Spleen (tissue), 7 donors: ENCODE results near the gene LRRC8D.

Source experiments
- POLR2A ChIP-seq, 3 donors: fragments of 450-650 bp; IDR thresholded peaks; one replicate each; pipeline ENCODE4 v1.5.1; 2017; ENCODE audit warnings: antibody characterized with exemption in 3 of 3, mild to moderate bottlenecking in 1 of 3
- TF ChIP-seq, protein P1 (sequence below), 11 experiments: fragments of 200-600 bp in 7 of 11; fragments of 450-650 bp in 4 of 11; sonication (generic) in 4 of 11; IDR thresholded peaks in 8 of 11; conservative IDR thresholded peaks in 3 of 11; 1 replicate in 7 of 11; 2 replicates in 4 of 11; pipeline versions ENCODE4 v1.4.0 to v1.8.0; 2016 to 2021; ENCODE audit warnings: antibody characterized with exemption in 11 of 11, inconsistent platforms in 4 of 11, mild to moderate bottlenecking in 1 of 11
- donor health status: DM: no; HTN: no; CAD: no; lungs with moderate emphysema.
- donor health status: DM: no; HTN: no; CAD: no.
- donor health status: DM: no; HTN: no; CAD: no.

DNA sequence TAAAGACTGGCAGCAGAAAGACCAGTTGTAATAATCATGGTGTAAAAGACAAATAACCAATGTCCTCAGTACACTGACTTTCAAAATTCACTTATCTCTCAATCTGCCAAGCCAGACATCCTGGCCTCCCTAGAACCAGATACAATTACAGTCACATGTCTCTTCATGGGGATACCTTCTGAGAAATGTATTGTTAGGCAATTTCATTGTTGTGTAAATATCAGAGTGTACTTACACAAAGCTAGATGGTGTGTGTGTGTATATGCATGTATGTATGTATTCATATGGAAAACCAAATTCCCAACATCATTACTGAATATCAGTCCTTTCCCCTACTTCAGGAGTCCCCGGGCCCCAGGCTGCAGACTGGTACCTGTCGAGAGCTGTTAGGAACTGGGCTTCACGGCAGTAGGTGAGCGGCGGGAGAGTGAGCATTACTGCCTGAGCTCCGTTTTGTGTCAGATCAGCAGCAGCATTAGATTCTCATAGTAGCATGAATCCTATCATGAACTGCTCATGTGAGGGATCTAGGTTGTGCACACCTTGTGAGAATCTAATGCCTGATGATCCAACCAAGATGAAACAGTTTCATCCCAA is 108.7 kb downstream of the LRRC8D start:
- TF ChIP-seq POLR2A (IDR thresholded peaks at IDR 0.05): no peak
- TF ChIP-seq, protein P1, sequence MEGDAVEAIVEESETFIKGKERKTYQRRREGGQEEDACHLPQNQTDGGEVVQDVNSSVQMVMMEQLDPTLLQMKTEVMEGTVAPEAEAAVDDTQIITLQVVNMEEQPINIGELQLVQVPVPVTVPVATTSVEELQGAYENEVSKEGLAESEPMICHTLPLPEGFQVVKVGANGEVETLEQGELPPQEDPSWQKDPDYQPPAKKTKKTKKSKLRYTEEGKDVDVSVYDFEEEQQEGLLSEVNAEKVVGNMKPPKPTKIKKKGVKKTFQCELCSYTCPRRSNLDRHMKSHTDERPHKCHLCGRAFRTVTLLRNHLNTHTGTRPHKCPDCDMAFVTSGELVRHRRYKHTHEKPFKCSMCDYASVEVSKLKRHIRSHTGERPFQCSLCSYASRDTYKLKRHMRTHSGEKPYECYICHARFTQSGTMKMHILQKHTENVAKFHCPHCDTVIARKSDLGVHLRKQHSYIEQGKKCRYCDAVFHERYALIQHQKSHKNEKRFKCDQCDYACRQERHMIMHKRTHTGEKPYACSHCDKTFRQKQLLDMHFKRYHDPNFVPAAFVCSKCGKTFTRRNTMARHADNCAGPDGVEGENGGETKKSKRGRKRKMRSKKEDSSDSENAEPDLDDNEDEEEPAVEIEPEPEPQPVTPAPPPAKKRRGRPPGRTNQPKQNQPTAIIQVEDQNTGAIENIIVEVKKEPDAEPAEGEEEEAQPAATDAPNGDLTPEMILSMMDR (IDR thresholded peaks at IDR 0.05 in 8 of 11, conservative IDR thresholded peaks at IDR 0.05 in 3 of 11): no peak
